Measurements from ENCODE around the gene NCOA1.
A peak's percentile ranks its signal among the peaks of the same experiment; 100 is the strongest.
"Not testable (repeated sequence)": the region's sequence is repeated elsewhere in the genome, so short reads cannot be mapped to it uniquely, and the experiment has no call there.

Gene NCOA1

GRCh38 chr2:24507549-24507948, 16.5 kb downstream of the NCOA1 start:
- ATAC-seq, result no peak
- no peak for DNase-seq

DNA sequence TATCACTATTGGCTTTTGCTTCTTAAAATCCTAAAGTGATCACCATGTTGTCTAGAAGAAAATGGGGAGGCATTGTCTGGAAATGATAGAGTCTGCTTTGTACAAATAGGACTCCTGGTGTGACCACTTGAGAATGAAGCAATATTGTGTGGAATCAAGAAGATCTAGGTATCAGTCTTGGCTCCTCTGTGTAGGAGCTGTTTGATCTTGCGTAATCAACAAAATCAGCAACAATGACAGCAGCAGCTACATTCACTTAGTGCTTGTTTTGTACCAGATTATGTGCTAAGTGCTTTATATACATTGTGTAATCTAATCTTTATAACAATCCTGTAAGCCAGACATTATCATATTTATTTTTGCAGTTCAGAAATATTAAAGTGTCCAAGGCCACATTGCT, 17.8 kb downstream of the NCOA1 start:
- DNase-seq (no peak), ATAC-seq (no peak)

DNA sequence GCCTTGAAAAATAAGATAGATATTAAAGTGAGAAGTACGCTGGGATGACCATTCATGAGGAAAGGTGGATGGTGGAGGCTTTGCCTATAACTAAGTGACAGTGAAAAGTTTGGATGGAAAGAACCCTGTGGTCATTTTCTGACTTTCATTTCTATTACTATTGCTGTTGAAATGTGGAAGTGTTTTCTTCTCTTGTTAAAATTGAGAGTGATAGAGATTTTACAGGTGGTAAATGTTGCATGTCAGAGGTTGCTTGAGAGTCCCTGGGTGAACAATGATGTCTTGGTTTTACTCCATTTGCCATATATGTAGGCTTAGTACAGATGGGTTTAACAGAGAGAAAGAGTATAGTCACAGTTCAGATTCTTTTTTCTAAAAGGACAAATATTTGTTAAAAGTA, 18.4 kb downstream of the NCOA1 start:
- peak; percentile 74 for ATAC-seq
- DNase-seq, result no peak

DNA sequence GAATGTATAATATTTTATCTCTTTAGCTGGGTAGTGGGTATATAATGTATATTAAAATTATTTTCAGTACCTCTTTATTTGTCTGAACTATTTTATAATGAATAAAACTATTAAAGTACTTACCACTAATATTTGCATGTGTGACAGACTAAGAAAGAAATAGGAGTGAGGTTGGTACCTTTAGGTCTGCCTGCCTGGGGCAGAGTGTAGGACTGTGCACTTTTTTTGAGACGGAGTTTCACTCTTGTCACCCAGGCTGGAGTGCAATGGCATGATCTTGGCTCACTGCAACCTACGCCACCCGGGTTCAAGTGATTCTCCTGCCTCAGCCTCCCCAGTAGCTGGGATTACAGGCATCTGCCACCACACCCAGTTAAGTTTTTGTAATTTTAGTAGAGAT, 18.8 kb downstream of the NCOA1 start:
- ATAC-seq (no peak), DNase-seq (no peak)

DNA sequence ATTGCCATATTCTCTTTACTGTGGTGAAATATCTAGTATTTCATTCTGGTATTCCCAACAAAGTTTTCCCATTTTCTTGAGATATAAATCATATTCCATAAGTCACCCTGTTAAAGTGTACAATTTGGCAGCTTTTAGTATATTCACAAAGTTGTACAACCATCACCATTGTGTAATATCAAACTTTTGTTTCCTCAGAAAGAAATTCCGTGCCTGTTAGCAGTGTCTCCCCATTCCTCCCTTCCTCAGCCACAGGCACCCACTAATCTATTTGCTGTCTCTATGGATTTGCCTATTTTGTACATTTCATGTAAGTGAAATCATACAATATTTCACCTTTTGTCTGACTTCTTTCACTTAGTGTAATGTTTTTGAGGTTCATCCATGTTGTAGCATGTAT, 19.7 kb downstream of the NCOA1 start:
- no peak for DNase-seq

GRCh38 chr2:24511198-24511597, 20.1 kb downstream of the NCOA1 start:
- no peak for ATAC-seq
- no peak for DNase-seq

More for the DNA sequence above, 19.7 kb downstream of the NCOA1 start:
- no peak for ATAC-seq

- DNase-seq (no peak), ATAC-seq (no peak)
These were observed 20.8 kb downstream of the NCOA1 start for GRCh38 chr2:24511894-24512293.

DNA sequence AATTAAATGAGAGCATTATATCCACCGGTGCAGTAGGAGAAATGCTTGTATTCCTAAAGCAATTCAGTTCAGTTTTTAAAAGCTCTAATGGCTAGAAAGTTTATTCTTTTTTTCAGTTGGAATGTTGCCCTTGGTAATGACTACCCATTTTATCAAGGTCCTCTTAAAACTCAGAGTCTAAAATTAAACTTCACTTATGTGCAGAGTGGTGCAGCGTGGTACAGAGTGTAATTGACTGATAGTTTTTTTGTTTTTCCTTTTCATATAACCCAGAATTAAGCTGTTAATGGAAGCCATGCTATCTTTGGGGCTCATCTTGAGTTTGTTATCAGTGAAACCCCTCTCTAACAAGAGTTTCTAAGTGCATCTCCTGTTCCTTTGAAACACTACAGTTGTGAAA, 21.4 kb downstream of the NCOA1 start:
- ATAC-seq (no peak), DNase-seq (no peak)

- no peak for ATAC-seq
These were observed 21.8 kb downstream of the NCOA1 start for GRCh38 chr2:24512831-24513230.

GRCh38 chr2:24513281-24514071, 22.4 kb downstream of the NCOA1 start:
- DNase-seq (no peak), ATAC-seq (no peak)

More at GRCh38 chr2:24512831-24513230, 21.8 kb downstream of the NCOA1 start:
- DNase-seq, result no peak

GRCh38 chr2:24514820-24515219, 23.8 kb downstream of the NCOA1 start:
- ATAC-seq, result no peak
- no peak for DNase-seq

GRCh38 chr2:24515335-24515734, 24.3 kb downstream of the NCOA1 start:
- ATAC-seq (peak; percentile 55), DNase-seq (peak; percentile 34)

- ATAC-seq, result peak; percentile 83
- DNase-seq, result no peak
These were observed 24.8 kb downstream of the NCOA1 start for GRCh38 chr2:24515831-24516230.

DNA sequence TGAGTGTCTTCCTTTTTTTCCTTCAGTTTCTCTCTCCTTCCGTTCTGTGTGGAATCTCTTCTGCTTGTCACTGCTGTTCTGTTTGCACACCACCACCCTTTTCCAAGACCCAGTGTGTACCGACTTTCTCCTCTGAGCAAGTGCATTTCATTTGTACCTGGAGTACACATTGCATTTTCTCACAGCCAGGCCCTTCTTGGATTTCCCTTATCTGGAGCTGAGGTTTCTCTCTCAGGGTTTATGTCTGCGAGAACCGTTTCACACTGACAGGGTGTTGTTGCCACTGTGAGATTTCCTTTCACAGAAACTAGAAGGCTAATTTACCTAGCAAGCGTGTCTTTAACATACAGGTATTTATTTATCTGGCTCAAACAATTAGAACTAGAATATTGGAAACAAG, 26.2 kb downstream of the NCOA1 start:
- no peak for ATAC-seq
- no peak for DNase-seq

GRCh38 chr2:24520175-24520574, 29.1 kb downstream of the NCOA1 start:
- ATAC-seq (no peak), DNase-seq (no peak)

DNA sequence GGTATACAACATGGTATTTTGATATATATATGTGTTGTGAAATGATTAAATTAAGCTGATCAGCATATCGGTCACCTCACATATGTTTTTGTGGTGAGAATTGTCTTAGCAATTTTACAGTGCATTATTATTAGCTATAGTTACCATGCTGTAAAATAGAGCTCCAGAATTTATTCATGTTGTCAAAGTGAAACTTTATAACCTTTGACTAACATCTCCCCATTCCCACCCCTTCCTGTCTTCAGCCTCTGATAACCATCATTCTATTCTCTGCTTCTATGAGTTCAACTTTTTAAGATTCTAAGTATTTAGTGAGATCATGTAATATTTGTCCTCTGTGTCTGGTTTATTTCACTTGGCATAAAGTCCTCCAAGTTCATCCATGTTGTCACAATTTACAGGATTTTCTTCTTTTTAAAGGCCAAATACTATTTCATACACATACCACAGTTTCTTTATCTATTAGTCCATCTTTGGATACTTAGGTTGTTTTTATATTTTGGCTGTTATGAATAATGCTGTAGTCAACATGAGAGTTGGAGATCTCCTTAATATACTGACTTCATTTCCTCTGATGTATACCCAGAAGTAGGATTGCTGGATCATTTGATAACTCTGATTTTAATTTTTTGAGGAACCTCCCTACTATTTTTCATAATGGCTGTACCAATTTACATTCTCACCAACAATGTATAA, 30.3 kb downstream of the NCOA1 start:
- DNase-seq, result no peak
- peak; percentile 77 for ATAC-seq

DNA sequence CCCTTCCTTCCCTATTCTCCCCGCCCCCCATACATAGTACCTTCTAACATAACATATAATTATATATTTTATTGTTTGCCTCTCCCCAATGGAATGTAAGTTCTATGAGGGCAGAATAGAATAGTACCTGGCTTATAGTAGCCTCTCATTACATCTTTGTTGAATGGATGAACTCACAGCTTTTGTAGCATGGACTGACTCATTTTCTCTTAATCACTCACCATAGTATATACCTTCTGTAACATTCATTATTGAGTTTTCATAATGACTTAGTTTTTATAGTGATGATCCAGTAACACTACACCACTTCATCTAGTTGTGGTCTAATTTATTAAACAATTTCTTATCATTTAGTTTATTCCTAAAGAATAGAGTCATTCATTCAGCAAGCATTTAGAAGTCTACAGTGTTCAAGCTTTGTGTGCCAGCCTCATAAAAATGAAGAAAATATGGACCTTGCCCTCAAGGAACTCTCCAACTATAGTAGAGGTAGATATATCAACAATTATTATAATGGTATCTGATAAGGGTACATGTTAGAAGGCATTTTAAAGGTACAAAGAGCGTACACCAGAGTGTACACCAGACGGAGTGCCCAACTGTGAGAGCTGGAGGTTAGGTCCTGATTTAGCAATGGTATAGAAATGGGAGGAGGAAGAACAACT, 31.1 kb downstream of the NCOA1 start:
- ATAC-seq (peak; percentile 89), DNase-seq (no peak)

GRCh38 chr2:24527536-24527935, 36.5 kb downstream of the NCOA1 start:
- ATAC-seq (no peak), DNase-seq (no peak)

DNA sequence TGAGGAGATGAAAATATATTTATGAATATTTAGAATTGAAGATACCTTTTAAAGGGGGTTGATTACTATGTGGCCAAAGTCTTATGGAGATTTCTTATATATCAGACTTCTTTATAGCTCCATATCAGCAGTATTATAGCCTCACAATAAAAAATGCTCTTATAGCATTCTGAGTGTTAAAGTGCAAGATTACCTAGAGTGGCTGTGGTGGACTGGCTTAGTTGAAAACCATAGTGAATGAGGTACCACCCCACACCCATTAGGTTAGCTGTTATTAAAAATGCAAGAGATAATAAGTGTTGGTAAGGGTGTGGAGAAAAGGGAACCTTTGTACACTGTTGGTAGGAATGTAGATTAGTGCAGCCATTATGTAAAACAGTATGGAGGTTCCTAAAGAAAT, 39.7 kb downstream of the NCOA1 start:
- DNase-seq, result no peak
- ATAC-seq, result no peak

GRCh38 chr2:24531610-24532009, 40.6 kb downstream of the NCOA1 start:
- not testable (repeated sequence) for DNase-seq, ATAC-seq

DNA sequence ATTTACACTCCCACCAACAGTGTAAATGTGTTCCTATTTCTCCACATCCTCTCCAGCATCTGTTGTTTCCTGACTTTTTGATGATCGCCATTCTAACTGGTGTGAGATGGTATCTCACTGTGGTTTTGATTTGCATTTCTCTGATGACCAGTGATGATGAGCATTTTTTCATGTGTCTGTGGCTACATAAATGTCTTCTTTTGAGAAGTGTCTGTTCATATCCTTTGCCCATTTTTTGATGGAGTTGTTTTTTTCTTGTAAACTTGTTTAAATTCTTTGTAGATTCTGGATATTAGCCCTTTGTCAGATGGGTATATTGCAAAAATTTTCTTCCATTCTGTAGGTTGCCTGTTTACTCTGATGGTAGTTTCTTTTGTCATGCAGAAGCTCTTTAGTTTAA, 41.0 kb downstream of the NCOA1 start:
- DNase-seq, ATAC-seq: not testable (repeated sequence)

DNA sequence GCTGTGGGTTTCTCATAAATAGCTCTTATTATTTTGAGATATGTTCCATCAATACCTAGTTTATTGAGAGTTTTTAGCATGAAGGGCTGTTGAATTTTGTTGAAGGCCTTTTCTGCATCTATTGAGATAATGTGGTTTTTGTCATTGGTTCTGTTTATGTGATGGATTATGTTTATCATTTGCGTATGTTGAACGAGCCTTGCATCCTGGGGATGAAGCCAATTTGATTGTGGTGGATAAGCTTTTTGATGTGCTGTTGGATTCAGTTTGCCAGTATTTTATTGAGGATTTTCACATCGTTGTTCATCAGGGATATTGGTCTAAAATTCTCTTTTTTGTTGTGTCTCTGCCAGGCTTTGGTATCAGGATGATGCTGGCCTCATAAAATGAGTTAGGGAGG, 42.5 kb downstream of the NCOA1 start:
- DNase-seq, ATAC-seq: not testable (repeated sequence)

DNA sequence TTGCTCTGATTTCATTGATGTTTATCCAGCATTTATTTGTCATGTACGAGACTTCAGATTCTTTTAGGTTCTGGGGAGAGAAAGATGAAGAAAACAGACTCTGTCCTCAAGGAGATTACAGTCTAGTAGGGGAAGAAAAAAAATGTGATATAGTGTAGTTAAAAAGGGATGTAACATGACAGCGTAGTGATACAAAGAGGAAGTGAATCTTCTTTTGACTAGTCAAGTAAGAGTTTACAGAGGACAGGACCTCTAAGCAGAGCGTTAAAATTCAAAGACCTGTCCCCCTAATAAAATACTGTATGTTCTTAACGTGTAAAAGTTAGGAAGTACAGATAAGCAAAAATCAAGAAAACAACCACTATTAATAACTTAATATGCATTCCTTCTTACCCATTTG, 47.7 kb downstream of the NCOA1 start:
- ATAC-seq (no peak), DNase-seq (no peak)
